HG03095 (cell line): ENCODE measurements around the gene SYNJ2.
A peak's percentile ranks its signal among the peaks of the same experiment; 100 is the strongest.

ENCODE experiments used
- ATAC-seq: cut with Tn5 transposase; IDR thresholded peaks from one replicate; pipeline ENCODE4 v1.9.1; 2021; ENCODE audit warnings: moderate library complexity; ENCODE audit not compliant: unreplicated experiment

The SYNJ2 gene

GRCh38 chr6:158024566-158025297 is 43.1 kb downstream of the SYNJ2 start:
- ATAC-seq = no peak

- ATAC-seq = peak; percentile 78
Observed at GRCh38 chr6:158026054-158026900, 44.6 kb downstream of the SYNJ2 start.

- ATAC-seq = no peak
Observed at GRCh38 chr6:158026901-158027589, 45.4 kb downstream of the SYNJ2 start.

DNA sequence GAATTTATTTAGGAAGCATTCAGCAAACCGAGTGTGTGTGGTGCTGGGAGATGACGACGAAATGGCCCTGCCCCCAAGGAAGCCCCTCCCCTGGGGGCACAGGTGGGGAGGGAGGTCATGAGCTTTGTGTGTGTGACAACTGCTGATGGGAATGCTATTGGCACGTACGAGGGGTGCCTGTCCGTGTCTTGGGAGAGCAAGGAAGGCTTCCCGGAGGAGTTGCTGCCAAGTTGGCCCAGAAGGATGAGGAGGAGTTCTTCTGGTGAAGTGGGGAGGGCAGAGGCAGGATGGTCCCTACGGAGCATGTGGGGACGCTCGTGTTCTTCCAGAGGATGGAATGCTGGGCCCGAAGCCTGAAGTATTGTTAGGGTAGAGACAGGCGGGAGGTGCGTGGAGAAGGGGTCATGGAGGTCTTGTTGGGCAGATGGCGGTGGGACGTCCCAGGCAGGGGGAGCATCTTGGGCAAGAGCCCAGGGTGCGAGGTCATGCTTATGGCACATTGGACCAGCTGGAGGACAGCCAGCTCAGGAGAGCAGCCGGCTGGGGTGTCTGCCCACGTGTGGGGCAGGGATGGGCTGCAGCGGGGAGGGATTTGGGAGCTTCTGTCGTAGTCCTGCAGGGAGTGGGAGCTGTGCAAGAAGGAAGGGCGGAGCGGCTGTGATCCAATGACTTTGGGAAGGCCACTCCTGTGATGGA is 46.1 kb downstream of the SYNJ2 start:
- no peak for ATAC-seq

GRCh38 chr6:158028421-158028820 is 46.8 kb downstream of the SYNJ2 start:
- ATAC-seq = no peak

- ATAC-seq = no peak
Observed at GRCh38 chr6:158028876-158029275, 47.2 kb downstream of the SYNJ2 start.

DNA sequence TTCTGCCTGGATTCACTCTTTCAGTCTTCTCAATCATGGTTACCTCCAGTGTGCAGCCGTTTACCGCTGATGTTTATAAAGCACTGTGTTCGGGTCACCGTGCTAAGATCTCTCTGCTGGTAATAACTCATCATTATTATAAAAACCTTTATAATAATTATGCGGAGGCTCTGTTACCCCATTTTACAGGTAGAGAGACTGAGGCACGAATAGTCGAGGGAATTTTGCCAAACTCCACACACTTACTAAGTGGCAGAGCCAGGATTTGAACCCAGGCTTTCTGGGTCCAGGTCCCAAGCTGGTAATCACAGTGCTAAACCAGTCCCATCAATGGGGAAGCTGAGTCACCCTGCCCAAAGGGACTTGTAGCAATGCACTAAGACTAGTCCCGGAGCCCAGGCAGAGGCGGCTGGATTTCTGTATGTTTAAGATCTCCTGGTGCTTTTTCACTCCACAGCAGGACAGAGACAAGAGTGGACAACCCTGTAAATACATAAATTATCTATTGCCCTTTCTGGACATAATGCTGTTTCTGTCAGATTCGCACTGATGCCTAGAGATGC is 48.1 kb downstream of the SYNJ2 start:
- no peak for ATAC-seq

DNA sequence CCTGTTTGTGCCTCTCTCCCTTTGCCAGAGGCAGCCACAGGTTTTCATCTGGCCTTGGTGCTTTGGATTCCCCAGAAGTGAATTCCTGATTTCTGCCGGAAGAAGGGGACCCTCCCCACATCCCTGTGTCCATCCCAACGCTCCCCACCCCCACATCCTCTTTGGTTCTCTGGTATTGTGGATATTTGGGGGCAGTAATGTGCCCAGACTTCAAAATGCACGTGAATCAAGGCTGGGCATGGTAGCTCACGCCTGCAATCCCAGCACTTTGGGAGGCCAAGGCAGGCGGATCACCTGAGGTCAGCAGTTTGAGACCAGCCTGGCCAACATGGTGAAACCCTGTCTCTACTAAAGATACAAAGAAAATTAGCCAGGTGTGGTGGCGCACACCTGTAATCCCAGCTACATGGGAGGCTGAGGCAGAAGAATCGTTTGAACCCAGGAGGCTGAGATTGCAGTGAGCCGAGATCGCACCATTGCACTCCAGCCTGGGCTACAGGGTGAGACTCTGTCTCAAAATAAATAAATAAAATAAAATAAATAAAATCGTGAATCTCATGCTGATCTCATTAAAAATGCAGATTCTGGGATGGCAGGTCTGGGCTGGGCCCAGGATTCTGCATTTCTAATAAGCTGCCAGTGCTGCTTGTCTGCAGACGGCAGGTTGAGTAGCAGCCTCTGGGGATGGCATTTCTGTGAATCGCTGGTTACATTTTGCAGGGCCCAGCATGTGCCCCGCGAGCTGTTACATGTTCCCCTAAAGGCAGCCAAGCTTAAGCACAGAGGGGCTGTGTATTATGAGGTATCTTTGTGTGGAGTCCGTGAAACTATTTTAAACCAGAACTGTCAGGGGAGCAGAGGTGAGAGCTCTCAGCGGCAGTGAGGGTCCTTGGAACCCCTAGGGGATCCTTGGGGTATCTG is 49.0 kb downstream of the SYNJ2 start:
- no peak for ATAC-seq

GRCh38 chr6:158031381-158032353 is 50.0 kb downstream of the SYNJ2 start:
- no peak for ATAC-seq

DNA sequence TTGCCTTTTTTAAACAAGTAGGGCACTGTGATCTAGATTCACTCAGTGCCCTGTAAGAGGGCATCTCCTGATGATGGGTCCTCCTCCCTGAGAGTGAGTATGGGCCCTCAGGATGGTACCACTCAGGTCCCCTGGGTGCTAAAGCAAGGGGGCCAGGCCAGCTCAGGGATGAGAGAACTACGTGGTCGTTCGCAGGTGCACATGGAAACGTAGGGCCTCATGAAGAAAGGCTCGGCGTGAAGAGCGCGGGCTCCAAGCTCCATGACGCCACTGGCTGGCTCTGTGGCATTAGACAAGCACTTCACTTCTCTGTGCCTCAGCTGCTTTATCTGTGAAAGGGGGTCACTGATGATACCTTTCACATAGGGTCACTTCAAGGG is 50.7 kb downstream of the SYNJ2 start:
- no peak for ATAC-seq

DNA sequence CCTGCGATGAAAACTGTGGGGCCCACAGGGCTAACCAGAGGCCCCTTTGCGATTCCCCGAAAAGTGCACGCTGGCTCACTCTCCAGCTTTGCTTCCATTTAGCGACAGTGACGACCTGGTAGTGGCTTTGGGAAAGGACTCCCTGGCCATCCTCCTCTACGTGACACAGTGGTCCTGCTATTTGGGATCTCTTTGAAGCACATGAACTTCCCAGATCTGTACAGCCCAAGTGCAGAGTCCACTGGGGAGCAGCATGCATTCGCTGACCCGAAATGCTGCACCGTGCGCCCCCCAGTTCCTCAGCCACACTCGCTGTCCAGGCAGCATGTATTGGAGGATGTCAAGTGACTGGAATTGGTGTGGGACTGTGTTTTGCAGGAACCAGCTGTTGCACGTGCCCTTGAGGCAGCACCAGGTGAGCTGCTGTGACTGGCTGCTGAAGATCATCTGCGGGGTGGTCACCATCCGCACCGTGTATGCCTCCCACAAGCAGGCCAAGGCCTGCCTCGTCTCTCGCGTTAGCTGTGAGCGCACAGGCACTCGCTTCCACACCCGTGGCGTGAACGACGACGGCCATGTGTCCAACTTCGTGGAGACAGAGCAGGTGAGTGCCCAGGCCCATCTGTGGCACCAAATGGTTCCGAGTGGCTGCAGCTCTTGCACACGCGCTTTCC is 51.6 kb downstream of the SYNJ2 start:
- no peak for ATAC-seq

DNA sequence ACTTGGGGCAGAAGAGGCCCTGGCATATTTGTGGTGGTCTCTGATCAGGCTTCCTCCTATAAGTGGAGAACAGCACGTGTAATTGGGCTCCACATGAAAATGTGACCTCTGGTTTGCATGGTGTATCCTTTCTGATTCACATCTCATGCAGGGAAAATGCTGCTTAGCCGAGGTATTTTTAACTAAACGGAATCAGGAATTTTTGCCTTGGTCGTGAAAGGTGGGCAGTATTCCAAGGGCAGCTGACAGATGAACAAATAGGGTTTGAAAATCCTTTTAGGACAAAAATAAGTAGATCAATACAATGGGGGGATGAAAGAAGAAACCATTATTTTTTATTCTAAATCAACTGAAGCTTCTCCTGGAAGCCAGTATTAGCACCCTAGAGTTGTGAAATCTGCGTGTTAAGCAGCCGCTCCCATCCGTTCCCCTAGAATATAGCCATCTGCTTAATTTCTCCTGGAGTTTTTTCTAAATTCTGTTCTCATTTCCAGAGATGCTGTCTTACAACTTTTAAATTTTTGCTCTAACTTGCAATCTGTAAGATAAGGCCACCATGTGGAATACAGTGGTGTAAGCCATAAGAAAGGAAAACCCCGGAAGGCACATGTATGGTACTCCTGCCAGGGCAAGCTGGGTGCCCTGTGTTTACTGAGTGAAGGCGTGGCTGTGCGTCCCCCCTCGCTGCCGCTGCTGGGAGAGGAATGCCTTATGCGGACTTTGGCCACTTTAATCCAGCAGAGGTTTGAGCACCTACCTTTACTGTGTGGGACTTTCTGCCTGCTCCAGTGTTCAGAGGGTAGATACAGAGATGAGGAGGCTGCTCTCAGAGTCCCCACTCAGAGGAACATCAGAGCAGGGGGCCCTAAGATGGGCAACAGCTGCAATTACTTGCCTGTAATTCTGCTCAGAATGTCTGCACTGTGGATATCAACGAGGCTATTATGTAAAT is 52.4 kb downstream of the SYNJ2 start:
- no peak for ATAC-seq

DNA sequence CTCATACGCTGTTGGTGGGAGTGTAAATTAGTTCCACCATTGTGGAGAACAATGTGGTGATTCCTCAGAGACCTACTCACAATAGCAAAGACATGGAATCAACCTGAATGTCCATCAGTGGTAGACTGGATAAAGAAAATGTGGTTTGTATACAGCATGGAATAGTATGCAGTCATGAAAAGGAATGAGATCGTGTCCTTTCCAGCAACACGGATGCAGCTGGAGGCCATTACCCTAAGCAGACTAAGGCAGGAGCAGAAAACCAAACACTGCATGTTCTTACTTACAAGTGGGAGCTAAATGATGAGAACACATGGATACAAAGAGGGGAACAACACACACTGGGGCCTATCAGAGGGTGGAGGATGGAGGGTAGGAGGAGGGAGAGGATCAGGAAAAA is 54.6 kb downstream of the SYNJ2 start:
- no peak for ATAC-seq

DNA sequence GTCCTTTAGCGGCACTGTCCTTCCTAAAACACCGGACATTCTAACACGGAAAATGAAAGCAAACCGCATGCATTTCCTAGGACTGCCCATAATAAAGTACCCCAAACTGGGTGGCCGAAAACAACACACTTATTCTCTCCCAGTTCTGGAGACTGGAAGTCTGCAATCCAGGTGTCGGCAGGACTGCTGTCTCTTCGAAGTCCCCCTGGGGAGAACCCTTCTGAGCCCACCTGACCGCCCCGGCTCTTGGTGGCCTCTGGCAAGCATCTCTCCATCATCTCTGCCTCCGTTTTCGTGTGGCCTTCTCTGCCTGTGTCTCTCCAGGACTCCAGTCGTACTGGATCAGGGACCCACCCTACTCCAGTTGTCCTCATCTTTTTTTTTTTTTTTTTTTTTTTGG is 55.4 kb downstream of the SYNJ2 start:
- ATAC-seq = no peak

DNA sequence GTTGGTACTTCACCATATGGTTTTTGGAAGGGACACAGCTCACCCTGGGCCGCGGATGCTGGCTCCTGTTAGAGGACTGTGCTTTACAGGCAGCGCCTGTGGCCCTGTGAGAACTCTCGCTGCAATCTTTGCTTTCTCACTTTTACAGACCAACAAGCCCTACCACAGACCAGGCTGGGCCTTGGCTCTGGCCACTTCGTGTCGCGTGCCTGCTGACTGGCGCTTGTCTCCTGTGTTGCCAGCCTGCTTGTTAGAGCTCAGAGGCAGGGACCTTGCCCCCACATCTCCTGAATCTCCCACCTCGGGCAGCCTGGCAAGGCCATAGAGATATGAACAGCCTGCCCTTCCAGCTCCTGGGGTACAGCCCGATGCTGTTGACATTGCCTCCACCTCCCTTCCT is 56.1 kb downstream of the SYNJ2 start:
- ATAC-seq = no peak

DNA sequence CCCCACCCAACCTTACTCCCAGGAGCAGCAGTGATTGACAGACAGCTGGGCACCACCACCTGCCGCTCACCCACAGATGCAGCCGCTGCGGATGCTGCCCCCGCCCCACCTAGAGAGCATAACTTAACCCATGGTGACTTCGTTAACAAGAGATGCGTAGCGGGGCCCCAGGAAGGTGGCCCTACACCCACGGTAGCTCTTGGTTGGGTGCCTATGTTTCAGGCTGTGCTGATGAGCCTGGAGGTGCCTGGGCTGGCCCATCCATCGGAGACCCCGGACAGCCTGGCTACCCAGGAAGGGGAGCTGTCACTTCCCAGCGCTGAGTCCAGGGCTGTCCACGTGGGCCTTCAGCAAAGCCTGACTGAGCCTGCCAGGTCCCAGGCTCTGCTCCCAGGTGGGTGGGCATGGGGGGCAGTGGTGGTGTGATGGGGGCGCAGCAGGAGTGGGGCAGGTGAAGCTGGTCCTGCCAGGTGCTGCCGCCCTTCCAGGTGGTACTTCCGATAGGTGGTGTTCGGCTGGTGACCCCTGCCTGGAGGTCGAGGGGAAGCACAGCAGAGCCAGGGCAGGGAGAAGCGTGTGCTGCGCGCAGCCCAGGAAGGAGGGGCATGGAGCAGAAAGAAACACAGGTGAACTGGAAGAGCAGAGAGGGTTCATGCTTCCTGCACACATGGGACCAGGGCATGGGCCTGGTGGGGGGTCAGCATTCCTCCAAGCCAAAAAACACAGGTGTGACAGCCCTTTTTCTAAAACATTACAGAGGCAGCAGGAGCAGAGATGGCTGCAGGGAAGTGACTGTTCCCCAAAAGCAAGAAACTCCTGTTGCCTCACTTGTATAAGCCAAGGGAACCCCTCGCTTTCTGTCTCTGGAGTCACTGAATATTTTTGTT is 56.9 kb downstream of the SYNJ2 start:
- no peak for ATAC-seq
